PC-9 (cell line): ENCODE data around the gene SDC1.

Experiments used
- CTCF ChIP-seq: fragments of 200-600 bp; sonication (generic); conservative IDR thresholded peaks from 2 replicates; pipeline ENCODE4 v1.6.1; 2017; ENCODE audit warnings: mixed run types, antibody characterized with exemption, mild to moderate bottlenecking, moderate library complexity
- EZH2 ChIP-seq: fragments of 200-600 bp; sonication (generic); IDR thresholded peaks from 2 replicates; pipeline ENCODE4 v1.8.0; 2017; ENCODE audit warnings: antibody characterized with exemption, low read depth

- TF ChIP-seq CTCF (no peak), EZH2 (no peak)
Measured at GRCh38 chr2:20167356-20167755, 57.6 kb downstream of the SDC1 start.
